Parathyroid adenoma (tissue), 2 donors: Measurements from ENCODE around the gene GABRD.

Source experiments
- H2AFZ ChIP-seq: fragments of 300-600 bp; sonication (generic); one replicate; pipeline ENCODE4 v1.7.0; 2017; ENCODE audit warnings: antibody characterized with exemption, mild to moderate bottlenecking
- H3K27ac ChIP-seq: fragments of 300-600 bp; sonication (generic); one replicate; pipeline ENCODE4 v1.7.0; 2017
- H3K27me3 ChIP-seq: fragments of 300-600 bp; sonication (generic); one replicate; pipeline ENCODE4 v1.7.0; 2017; ENCODE audit warnings: low read length; ENCODE audit not compliant: control insufficient read depth, insufficient read depth
- H3K36me3 ChIP-seq: fragments of 300-600 bp; sonication (generic); one replicate; pipeline ENCODE4 v1.7.0; 2017; ENCODE audit warnings: low read length; ENCODE audit not compliant: control insufficient read depth, insufficient read depth
- H3K4me1 ChIP-seq: fragments of 300-600 bp; sonication (generic); one replicate; pipeline ENCODE4 v1.7.0; 2017; ENCODE audit warnings: control low read depth
- H3K4me2 ChIP-seq: fragments of 300-600 bp; sonication (generic); one replicate; pipeline ENCODE4 v1.7.0; 2017; ENCODE audit warnings: low read length
- H3K4me3 ChIP-seq: fragments of 300-600 bp; sonication (generic); one replicate; pipeline ENCODE4 v1.7.0; 2017; ENCODE audit warnings: low read depth, low read length
- H3K79me2 ChIP-seq: fragments of 300-600 bp; sonication (generic); one replicate; pipeline ENCODE4 v1.7.0; 2017; ENCODE audit warnings: control low read depth
- H3K9ac ChIP-seq: fragments of 300-600 bp; sonication (generic); one replicate; pipeline ENCODE4 v1.7.0; 2017; ENCODE audit warnings: mild to moderate bottlenecking
- H3K9me3 ChIP-seq: fragments of 300-600 bp; sonication (generic); one replicate; pipeline ENCODE4 v1.7.0; 2017; ENCODE audit warnings: low read length; ENCODE audit not compliant: control insufficient read depth
- TF ChIP-seq, protein P1 (sequence below): fragments of 300-600 bp; sonication (generic); IDR thresholded peaks from one replicate; pipeline ENCODE4 v1.7.0; 2017; ENCODE audit warnings: antibody characterized with exemption, mild to moderate bottlenecking
- donor health status: primary hyperparathyroidism.

The GABRD gene

DNA sequence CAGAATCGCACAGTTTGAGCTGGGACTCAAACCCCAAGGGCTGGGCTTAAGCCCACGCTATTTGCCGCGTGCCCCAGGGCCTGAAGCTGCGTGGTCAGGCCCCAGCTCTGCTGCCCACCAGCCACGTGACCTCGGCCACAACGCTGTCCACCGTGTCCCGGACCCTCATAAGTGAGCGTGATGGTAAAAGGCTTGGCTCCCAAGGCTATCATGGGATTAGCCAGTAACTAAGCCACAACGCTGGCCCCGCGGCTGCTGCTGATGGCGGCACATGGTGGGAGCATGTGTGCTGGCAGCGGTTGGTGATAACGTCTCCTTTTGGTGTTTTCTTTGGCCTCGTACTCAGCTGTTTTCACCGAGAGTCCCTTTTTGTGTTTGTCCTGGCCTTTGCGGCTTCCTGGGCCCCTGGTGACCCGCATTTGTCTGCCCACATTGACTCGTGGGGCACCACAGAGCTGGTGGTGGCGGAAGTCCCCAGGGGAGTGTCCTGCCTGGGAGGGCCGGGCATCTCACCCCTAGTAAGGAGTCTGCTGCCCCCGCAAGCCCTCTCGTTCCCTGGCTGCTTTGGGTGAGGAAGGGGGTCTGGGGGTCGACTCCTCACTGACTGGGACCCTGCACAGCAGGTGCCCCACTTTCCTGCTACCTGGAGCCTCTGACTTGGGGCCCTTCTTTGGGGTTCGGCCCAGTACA is 60.4 kb downstream of the GABRD start:
- H2AFZ ChIP-seq, result no peak overlapping the region
- H3K4me1 ChIP-seq, result no peaks in the 10 kb centered on the region
- no peaks in the 10 kb centered on the region for H3K27me3 ChIP-seq
- H3K9me3 ChIP-seq, result no peaks in the 10 kb centered on the region
- no peak overlapping the region for H3K9ac ChIP-seq
- no peaks in the 10 kb centered on the region for H3K36me3 ChIP-seq
- peaks cover 5% of the 10 kb centered on the region for H3K79me2 ChIP-seq
- H3K27ac ChIP-seq, result no peak overlapping the region
- no peak overlapping the region for H3K4me2 ChIP-seq
- no peak overlapping the region for H3K4me3 ChIP-seq
- TF ChIP-seq, protein P1, sequence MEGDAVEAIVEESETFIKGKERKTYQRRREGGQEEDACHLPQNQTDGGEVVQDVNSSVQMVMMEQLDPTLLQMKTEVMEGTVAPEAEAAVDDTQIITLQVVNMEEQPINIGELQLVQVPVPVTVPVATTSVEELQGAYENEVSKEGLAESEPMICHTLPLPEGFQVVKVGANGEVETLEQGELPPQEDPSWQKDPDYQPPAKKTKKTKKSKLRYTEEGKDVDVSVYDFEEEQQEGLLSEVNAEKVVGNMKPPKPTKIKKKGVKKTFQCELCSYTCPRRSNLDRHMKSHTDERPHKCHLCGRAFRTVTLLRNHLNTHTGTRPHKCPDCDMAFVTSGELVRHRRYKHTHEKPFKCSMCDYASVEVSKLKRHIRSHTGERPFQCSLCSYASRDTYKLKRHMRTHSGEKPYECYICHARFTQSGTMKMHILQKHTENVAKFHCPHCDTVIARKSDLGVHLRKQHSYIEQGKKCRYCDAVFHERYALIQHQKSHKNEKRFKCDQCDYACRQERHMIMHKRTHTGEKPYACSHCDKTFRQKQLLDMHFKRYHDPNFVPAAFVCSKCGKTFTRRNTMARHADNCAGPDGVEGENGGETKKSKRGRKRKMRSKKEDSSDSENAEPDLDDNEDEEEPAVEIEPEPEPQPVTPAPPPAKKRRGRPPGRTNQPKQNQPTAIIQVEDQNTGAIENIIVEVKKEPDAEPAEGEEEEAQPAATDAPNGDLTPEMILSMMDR, result no peak

DNA sequence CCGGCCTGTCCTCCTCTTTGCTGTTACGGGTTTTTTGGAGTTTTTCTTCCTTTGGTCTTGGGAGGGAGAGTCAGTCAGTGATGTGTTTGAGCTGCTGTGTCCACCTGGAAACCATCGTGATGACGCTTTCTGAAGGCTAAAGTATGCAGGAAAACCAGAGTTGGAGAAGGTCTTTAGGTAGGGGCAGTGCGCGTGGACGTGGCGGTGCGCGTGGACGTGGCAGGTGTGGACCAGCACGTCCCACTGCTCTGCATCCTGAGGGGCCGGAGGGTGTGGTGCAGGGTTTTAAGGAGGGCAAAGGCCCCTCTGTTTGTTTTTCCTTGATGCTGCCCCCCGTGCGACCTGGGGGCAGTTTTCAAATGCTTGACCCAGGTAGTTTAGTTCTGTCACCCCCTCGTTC is 61.0 kb downstream of the GABRD start:
- no peaks in the 10 kb centered on the region for H3K27me3 ChIP-seq
- H3K27ac ChIP-seq, result no peak overlapping the region
- H2AFZ ChIP-seq, result no peak overlapping the region
- no peaks in the 10 kb centered on the region for H3K9me3 ChIP-seq
- H3K36me3 ChIP-seq, result no peaks in the 10 kb centered on the region
- H3K4me3 ChIP-seq, result no peak overlapping the region
- H3K4me2 ChIP-seq, result no peak overlapping the region
- peaks cover 5% of the 10 kb centered on the region for H3K79me2 ChIP-seq
- H3K4me1 ChIP-seq, result no peaks in the 10 kb centered on the region
- TF ChIP-seq, protein P1, result no peak
- no peak overlapping the region for H3K9ac ChIP-seq
